HepG2 (cell line): ENCODE data around the gene CSNK1D. TPM values are rescaled to one million over a fixed set of nuclear protein-coding genes. Genes with fewer than 3 reads are reported as not detected.
A peak's percentile ranks its signal among the peaks of the same experiment; 100 is the strongest.

Experiments
- ATF7-NPFF ChIP-seq: sonication (generic); formaldehyde crosslinking; IDR thresholded peaks from 2 replicates; pipeline ENCODE4 v1.8.1; 2023; ENCODE audit warnings: mild to moderate bottlenecking, low read depth, missing genetic modification reagents, moderate library complexity
- FOXA1 ChIP-seq, 2 experiments: fragments of 450-650 bp in 1 of 2; sonication (generic) in 1 of 2; formaldehyde crosslinking in 1 of 2; IDR thresholded peaks; 2 replicates each; pipeline versions ENCODE4 v1.4.0 to v1.6.1; 2016 to 2020; ENCODE audit warnings: missing genetic modification reagents in 1 of 2
- MIER2 ChIP-seq: IDR thresholded peaks from 2 replicates; pipeline ENCODE4 v1.6.1; 2016; ENCODE audit warnings: missing biosample characterization, missing genetic modification reagents
- MXD3 ChIP-seq: IDR thresholded peaks from 2 replicates; pipeline ENCODE4 v1.6.1; 2016; ENCODE audit warnings: mild to moderate bottlenecking, missing biosample characterization, missing genetic modification reagents
- NFKB2 ChIP-seq: sonication (generic); formaldehyde crosslinking; IDR thresholded peaks from 2 replicates; pipeline ENCODE4 v1.4.0; 2020; ENCODE audit warnings: missing genetic modification reagents, borderline replicate concordance
- PRPF4 ChIP-seq: fragments of 200-400 bp; formaldehyde crosslinking; IDR thresholded peaks from 2 replicates; pipeline ENCODE4 v1.6.1; 2016; ENCODE audit warnings: low read length, low read depth; ENCODE audit not compliant: poor library complexity, severe bottlenecking
- SRSF4 ChIP-seq: fragments of 200-400 bp; formaldehyde crosslinking; IDR thresholded peaks from one replicate; pipeline ENCODE4 v1.6.1; 2018; ENCODE audit warnings: mild to moderate bottlenecking, low read depth, low read length, moderate library complexity; ENCODE audit not compliant: poor library complexity, severe bottlenecking
- STAT5B ChIP-seq: sonication (generic); formaldehyde crosslinking; IDR thresholded peaks from 2 replicates; pipeline ENCODE4 v1.4.0; 2020; ENCODE audit warnings: missing genetic modification reagents
- TRIM24 ChIP-seq: sonication (generic); formaldehyde crosslinking; IDR thresholded peaks from 2 replicates; pipeline ENCODE4 v1.8.0; 2022; ENCODE audit warnings: mild to moderate bottlenecking, missing genetic modification reagents
- ZFP36L1 ChIP-seq: sonication (generic); formaldehyde crosslinking; IDR thresholded peaks from 2 replicates; pipeline ENCODE4 v1.8.0; 2022; ENCODE audit warnings: mild to moderate bottlenecking, missing genetic modification reagents, moderate library complexity
- ZNF354B ChIP-seq: sonication (generic); formaldehyde crosslinking; IDR thresholded peaks from 2 replicates; pipeline ENCODE4 v1.8.0; 2022; ENCODE audit warnings: mild to moderate bottlenecking, missing genetic modification reagents
- ZNF414 ChIP-seq: sonication (generic); formaldehyde crosslinking; IDR thresholded peaks from 2 replicates; pipeline ENCODE4 v1.5.0; 2020; ENCODE audit warnings: missing genetic modification reagents
- ZNF503 ChIP-seq: sonication (generic); formaldehyde crosslinking; IDR thresholded peaks from 2 replicates; pipeline ENCODE4 v1.4.0; 2020; ENCODE audit warnings: missing genetic modification reagents
- ZNF513 ChIP-seq: sonication (generic); formaldehyde crosslinking; conservative IDR thresholded peaks from 2 replicates; pipeline ENCODE4 v1.5.0; 2020; ENCODE audit warnings: missing genetic modification reagents
- ZNF639 ChIP-seq: conservative IDR thresholded peaks from 2 replicates; pipeline ENCODE4 v1.6.1; 2018; ENCODE audit warnings: missing genetic modification reagents
- ZNF674 ChIP-seq: sonication (generic); formaldehyde crosslinking; IDR thresholded peaks from 2 replicates; pipeline ENCODE4 v1.5.0; 2020; ENCODE audit warnings: low read depth, mild to moderate bottlenecking, missing genetic modification reagents
- polyA plus RNA-seq, 8 experiments: library from polyadenylated mRNA; depleted of rRNA in 3 of 8; stranded (reverse) in 7 of 8; unstranded in 1 of 8; fragments of >200 nt; fragmentation: Illumina TruSeq in 4 of 8; extraction: Trizol in 4 of 8; gene quantifications; 2 replicates each; pipeline versions ENCODE4 v1.2.1 to v1.2.3, GENCODE V29; 2011 to 2016; ENCODE audit warnings: low read depth in 4 of 8, missing spikeins in 1 of 8, mixed read lengths in 1 of 8; ENCODE audit not compliant: insufficient read depth in 1 of 8
- total RNA-seq, 5 experiments: library from RNA; depleted of rRNA; stranded (reverse); fragments of >200 nt; fragmentation: Illumina TruSeq; extraction: Trizol; gene quantifications; 2 replicates each; pipeline ENCODE4 v1.2.3, GENCODE V29; 2016; ENCODE audit warnings: low read depth in 1 of 5
- TF ChIP-seq, protein P1 (sequence below): IDR thresholded peaks from 2 replicates; pipeline ENCODE4 v1.6.1; 2016; ENCODE audit warnings: low read depth, control low read depth
- TF ChIP-seq, protein P2 (sequence below): IDR thresholded peaks from 2 replicates; pipeline ENCODE4 v1.6.1; 2016; ENCODE audit warnings: low read depth

The CSNK1D gene
- total and polyA plus RNA-seq, 2 of the 13 experiments (the other 11 are each of a cell fraction or from before 2014, with no cell fraction given): 31.5 to 128 TPM

GRCh38 chr17:82287868-82288801 is 14.6 kb upstream of the CSNK1D start (continued):
- TF ChIP-seq ZNF639 (no peak; the same call in 1 of the 2 replicates), SRSF4 (no peak), ZNF354B (CRISPR knock-in tag) (no peak), ZNF674 (CRISPR knock-in tag) (no peak), ZNF414 (peak; percentile 93), TRIM24 (CRISPR knock-in tag) (no peak), MXD3 (CRISPR knock-in tag) (peak; percentile 31; the same call in 1 of the 2 replicates), ZNF503 (no peak; the same call in 1 of the 2 replicates), ATF7-NPFF (CRISPR knock-in tag) (no peak), NFKB2 (CRISPR knock-in tag) (peak; percentile 70; the same call in 1 of the 2 replicates), FOXA1 (IDR thresholded peaks at IDR 0.05) (no peak), FOXA1 (CRISPR knock-in tag; IDR thresholded peaks at IDR 0.05) (peak; percentile 64; the same call in 1 of the 2 replicates), PRPF4 (no peak), STAT5B (CRISPR knock-in tag) (no peak), ZFP36L1 (peak; percentile 78; the same call in 1 of the 2 replicates), ZNF513 (CRISPR knock-in tag) (no peak), MIER2 (peak; percentile 78)
- TF ChIP-seq, protein P1, sequence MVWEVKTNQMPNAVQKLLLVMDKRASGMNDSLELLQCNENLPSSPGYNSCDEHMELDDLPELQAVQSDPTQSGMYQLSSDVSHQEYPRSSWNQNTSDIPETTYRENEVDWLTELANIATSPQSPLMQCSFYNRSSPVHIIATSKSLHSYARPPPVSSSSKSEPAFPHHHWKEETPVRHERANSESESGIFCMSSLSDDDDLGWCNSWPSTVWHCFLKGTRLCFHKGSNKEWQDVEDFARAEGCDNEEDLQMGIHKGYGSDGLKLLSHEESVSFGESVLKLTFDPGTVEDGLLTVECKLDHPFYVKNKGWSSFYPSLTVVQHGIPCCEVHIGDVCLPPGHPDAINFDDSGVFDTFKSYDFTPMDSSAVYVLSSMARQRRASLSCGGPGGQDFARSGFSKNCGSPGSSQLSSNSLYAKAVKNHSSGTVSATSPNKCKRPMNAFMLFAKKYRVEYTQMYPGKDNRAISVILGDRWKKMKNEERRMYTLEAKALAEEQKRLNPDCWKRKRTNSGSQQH (CRISPR knock-in tag): peak; percentile 93
- TF ChIP-seq, protein P2, sequence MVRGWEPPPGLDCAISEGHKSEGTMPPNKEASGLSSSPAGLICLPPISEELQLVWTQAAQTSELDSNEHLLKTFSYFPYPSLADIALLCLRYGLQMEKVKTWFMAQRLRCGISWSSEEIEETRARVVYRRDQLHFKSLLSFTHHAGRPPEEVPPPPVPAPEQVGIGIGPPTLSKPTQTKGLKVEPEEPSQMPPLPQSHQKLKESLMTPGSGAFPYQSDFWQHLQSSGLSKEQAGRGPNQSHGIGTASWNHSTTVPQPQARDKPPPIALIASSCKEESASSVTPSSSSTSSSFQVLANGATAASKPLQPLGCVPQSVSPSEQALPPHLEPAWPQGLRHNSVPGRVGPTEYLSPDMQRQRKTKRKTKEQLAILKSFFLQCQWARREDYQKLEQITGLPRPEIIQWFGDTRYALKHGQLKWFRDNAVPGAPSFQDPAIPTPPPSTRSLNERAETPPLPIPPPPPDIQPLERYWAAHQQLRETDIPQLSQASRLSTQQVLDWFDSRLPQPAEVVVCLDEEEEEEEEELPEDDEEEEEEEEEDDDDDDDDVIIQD (CRISPR knock-in tag): no peak
